Measurements from ENCODE around the gene GLP2R. TPM values are rescaled to one million over a fixed set of nuclear protein-coding genes. Genes with fewer than 3 reads are reported as not detected.

GLP2R gene
- total RNA-seq, 1 experiment from 2014 or later, result not detected

DNA sequence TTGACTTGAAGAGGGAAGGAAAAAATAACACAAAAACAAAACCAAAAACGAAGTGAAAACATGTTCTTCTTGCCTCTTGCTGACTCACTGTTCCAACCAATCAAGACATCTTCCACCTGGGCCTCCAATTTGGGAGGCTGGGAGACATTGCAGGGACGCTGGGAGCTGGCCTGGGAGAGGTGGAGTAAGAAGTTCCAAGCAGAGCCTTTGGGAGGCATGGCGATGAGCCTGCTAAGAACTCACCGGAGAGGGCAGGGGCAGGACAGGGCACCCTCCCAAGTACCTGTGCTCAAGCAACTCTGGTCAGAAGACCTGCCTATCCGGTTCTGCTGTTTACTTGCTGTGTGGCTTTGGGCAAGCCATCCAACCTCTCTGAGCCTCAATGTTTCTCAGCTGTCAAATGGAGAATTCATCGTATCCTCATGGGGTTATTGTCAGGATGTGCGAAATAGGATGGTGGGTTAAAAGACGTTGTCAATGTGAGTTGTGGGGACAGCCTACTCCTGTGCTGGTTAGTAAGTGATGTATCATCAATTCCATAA is 856 bp upstream of the GLP2R start:
- Histone ChIP-seq H3K27me3 (ENCODE audit: control insufficient read depth, insufficient read depth, low read length) (no peaks in the 10 kb centered on the region), H3K4me3 (ENCODE audit: insufficient read depth, low read depth, low read length) (no peak overlapping the region), H3K36me3 (replicated peaks; ENCODE audit: control insufficient read depth, insufficient read depth, low read length) (no peaks in the 10 kb centered on the region)
- no peak for DNase-seq

DNA sequence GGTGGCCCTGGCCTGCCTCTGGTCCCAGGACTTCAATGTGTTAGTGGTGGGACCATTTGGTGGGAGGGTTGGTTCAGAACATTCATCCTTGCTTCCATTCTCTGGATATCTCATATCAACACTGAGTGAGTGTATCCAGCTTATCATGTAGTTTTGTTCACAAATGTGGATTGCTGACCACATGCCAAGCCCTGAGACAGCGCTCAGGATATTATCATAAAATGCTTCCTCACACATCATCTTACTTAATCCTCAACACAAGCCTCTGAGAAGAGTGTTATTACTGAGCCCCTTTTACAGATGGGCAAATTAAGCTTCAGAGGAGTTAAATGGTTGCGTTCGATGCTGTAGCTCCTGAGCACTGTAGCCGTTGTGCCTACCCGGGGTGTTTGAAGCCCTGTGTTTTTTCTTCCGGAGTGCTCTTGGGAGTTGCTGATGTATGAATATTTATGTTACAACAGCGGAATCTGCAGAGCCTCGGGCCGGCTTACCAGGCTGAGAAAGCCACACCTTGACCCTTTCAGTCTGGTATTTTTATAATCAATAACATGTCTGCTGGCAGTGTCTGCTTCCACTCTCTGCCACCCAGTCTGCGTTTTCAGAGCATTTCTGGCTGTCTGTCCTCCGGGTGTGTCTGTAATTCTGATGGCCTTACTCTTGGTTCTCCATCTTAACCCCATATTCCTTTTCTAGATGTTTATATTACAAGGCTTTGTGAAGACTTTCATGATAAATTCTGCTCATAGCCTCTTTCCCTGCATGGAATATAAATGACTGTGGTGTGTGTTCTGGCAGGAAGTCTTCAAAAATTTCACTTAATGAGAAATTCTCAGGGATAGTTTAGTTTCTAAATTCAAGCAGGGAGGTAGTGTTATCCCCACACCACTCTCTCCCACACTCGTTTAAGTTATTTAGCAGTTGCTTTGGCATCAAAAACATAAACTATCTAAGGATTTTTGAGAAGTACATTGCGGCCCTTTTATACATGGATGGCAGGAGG is 2.9 kb downstream of the GLP2R start:
- Histone ChIP-seq H3K4me3 (ENCODE audit: insufficient read depth, low read depth, low read length) (no peak overlapping the region), H3K36me3 (replicated peaks; ENCODE audit: control insufficient read depth, insufficient read depth, low read length) (no peaks in the 10 kb centered on the region), H3K27me3 (ENCODE audit: control insufficient read depth, insufficient read depth, low read length) (no peaks in the 10 kb centered on the region)
- no peak for DNase-seq

DNA sequence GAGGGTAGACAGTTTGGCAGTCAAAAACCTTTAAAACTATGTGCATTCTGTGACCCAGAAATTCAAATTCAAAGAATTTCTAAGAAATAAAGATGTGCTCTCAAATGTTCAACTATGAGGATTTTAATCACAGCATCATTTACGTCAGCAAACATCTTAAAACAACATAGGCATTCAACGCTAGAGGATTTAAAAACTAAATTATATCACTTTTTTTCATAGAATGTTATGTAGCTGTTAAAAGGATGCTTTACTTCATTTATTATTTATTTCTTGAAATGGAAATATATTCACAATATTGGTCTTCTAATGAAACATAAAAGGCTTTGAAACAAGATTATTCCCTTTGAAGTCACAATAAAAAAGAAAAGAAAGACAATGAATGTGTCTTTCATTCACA is 3.6 kb downstream of the GLP2R start:
- no peak for DNase-seq
- no peak overlapping the region for H3K4me3 ChIP-seq (ENCODE audit: insufficient read depth, low read depth, low read length)
- no peaks in the 10 kb centered on the region for H3K27me3 ChIP-seq (ENCODE audit: control insufficient read depth, insufficient read depth, low read length)
- H3K36me3 ChIP-seq (replicated peaks; ENCODE audit: control insufficient read depth, insufficient read depth, low read length), result no peaks in the 10 kb centered on the region

DNA sequence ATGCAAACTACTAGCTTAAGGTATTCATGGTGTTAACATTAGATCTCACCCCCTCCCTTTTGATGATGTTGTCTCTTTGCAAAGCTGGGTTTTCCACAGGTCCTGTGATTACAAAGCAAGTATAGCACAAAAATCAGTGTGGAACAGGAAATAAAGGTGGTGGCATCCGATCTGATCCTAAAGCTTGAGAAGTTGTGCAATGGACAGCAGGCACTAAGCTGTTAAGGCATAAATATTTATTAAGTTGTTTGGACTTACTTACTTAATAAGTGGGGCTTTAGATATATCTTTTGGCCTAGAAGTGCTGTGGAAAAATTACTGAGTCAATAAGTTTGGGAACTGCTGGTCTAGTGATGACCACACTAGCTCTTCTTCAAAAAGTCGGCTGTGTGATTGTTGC is 5.0 kb downstream of the GLP2R start:
- Histone ChIP-seq H3K36me3 (replicated peaks; ENCODE audit: control insufficient read depth, insufficient read depth, low read length) (no peaks in the 10 kb centered on the region), H3K4me3 (ENCODE audit: insufficient read depth, low read depth, low read length) (no peak overlapping the region), H3K27me3 (ENCODE audit: control insufficient read depth, insufficient read depth, low read length) (no peaks in the 10 kb centered on the region)
- DNase-seq, result no peak

DNA sequence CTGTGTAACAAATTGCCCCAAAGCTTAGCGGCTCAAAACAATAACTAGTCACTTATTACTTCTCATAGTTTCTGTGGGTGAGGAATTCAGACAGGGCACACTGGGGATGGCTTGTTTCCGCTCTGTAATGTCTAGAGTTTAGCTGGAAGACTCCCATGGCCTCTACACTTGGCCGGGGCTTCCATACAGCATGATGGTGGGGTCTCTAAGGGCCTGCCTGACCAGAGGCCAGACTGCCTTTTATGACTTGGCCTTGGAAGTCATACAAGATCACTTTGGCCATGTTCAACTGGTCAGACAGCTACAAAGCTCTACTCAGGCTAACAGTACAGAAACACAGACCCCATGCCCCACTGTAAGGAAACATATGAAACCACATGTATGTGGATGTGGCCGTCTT is 8.2 kb downstream of the GLP2R start:
- Histone ChIP-seq H3K27me3 (ENCODE audit: control insufficient read depth, insufficient read depth, low read length) (peaks cover 5% of the 10 kb centered on the region), H3K36me3 (replicated peaks; ENCODE audit: control insufficient read depth, insufficient read depth, low read length) (no peaks in the 10 kb centered on the region), H3K4me3 (ENCODE audit: insufficient read depth, low read depth, low read length) (no peak overlapping the region)
- DNase-seq, result no peak

DNA sequence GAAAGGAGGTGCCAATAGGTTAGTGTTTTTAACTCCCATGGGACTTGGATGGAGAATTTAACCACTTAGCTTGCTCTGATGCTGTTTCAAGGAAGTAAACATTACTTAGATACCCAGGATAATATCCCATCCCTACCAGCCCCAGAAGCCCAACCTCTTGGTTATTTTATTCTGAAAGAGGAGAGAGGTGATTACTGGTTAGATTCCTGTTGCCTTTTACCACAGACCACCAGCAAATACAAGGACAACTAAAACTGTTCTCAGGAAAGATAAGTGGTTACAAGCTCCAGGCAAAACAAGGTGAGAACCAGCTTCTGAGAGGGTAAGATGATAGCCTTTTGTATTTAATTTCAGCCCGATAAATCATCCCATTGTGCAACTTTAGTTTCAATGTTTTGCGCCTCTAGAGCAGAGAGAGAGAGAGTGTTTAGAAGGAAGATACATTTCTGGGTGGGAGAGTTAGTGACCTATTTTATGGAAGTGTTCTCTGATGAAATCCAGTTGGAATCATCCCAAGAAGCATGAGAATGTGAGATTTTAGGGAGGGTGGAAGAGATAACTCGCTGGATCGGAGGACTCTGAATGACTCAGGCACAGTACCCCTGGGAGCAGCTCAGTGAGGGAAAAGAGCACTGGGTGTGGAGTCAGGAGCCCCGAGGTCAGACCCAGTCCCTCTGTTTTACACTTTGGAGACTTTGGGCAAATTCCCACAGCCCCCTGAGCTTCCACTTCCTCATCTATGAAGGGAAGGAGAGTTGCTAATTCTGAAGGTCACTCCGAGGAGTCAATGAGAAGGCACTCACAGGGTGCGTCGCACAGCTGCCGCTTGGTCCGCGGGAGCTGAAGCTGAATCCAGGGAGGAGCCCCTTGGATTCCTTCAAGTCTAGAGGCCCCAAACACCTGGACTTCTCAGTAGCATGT is 12.1 kb downstream of the GLP2R start:
- H3K36me3 ChIP-seq (replicated peaks; ENCODE audit: control insufficient read depth, insufficient read depth, low read length), result no peaks in the 10 kb centered on the region
- no peak overlapping the region for H3K4me3 ChIP-seq (ENCODE audit: insufficient read depth, low read depth, low read length)
- no peak for DNase-seq
- H3K27me3 ChIP-seq (ENCODE audit: control insufficient read depth, insufficient read depth, low read length), result peaks cover 5% of the 10 kb centered on the region

DNA sequence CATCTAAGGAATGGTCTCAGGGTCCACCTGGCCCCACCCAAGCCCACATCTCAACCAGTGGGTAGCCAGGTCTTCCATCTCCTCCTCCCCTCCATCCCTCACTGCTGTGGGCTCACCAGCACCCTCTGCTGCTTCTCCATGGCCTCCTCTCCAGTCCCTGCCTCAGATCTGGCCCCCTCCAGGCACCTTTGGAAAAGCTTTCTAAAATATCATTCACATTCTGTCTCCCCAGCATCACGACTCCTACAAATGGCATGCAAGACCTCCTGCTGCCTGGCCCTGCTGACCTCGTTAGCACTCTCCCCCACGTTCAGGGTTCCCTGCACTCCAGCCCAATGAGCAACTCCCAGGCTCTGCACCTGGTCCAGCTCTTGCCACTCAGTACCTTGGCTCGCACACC is 13.7 kb downstream of the GLP2R start:
- no peak overlapping the region for H3K4me3 ChIP-seq (ENCODE audit: insufficient read depth, low read depth, low read length)
- H3K36me3 ChIP-seq (replicated peaks; ENCODE audit: control insufficient read depth, insufficient read depth, low read length), result no peaks in the 10 kb centered on the region
- peaks cover 5% of the 10 kb centered on the region for H3K27me3 ChIP-seq (ENCODE audit: control insufficient read depth, insufficient read depth, low read length)
- DNase-seq, result peak; percentile 66

DNA sequence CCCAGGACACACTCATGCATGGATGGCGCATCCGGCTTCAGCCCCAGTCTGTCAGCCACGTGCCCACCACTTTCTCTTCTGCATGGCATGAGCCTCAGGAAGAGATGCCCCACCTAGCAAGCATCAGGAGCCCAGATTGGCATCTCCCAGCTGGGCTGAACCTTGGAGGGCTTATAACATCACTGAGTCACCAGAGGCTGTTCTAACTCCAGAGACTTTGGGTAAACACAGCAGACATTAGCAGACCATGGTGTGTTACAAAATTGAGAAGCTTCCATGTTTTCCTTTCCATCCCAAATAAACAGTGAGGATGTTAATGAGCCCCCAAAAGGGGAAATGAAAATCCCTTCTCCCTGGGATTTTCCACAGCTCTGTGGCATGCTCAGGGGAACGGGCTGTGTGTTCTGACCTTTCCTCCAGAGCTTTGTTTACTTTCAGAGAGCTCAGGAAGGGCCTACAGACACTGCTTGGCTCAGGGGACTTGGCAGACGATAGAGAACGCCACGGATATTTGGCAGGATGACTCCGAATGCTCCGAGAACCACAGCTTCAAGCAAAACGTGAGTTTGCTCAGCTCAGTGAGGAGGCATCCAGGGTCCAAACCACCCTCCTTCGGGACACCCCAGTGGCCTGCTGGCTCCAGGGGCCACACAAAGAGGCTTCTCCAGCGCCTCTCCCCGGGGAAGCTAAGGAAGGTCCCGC is 16.5 kb downstream of the GLP2R start:
- no peak overlapping the region for H3K4me3 ChIP-seq (ENCODE audit: insufficient read depth, low read depth, low read length)
- H3K36me3 ChIP-seq (replicated peaks; ENCODE audit: control insufficient read depth, insufficient read depth, low read length), result no peaks in the 10 kb centered on the region
- peaks cover 5% of the 10 kb centered on the region for H3K27me3 ChIP-seq (ENCODE audit: control insufficient read depth, insufficient read depth, low read length)
- no peak for DNase-seq

DNA sequence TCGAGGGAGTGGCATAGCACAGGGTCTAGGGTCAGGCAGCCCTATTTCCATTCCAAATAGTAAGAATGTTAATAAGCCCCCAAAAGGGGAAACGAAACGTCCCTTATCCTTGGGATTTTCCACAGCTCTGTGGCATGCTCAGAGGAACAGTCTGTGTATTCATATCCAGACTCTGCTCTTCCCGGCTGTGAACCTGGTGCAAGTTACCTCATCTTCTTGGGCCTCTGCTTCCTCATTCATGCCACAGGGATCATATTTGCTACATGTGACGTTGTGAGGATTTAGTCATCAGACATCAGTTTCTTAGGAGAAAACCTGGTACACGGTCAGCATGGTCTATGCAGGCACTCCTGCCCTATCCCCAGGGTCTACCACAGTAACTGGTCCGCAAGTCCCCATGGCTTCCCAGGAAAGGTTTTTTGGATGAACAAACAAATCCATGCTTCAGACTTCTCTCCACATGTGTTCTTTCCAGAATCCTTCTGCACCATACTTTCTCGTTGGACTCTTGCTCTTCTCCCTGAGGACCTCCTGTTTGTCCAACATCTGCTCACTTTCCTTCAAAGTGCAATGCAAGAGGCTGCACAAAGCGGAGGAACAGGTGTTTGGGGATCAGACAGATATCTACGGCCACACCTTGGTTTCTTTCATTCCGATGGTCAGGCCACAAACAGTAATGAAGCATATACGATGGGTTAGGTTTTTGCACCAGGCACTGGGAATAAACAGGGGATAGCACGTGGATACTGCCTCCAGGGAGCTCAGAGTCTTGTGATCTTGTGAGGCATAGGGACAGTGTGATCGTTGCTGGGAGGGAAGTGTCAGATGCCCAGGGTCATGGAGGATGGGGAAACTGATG is 17.7 kb downstream of the GLP2R start:
- DNase-seq, result no peak
- Histone ChIP-seq H3K27me3 (ENCODE audit: control insufficient read depth, insufficient read depth, low read length) (peaks cover under 1% of the 10 kb centered on the region), H3K36me3 (replicated peaks; ENCODE audit: control insufficient read depth, insufficient read depth, low read length) (no peaks in the 10 kb centered on the region), H3K4me3 (ENCODE audit: insufficient read depth, low read depth, low read length) (no peak overlapping the region)

DNA sequence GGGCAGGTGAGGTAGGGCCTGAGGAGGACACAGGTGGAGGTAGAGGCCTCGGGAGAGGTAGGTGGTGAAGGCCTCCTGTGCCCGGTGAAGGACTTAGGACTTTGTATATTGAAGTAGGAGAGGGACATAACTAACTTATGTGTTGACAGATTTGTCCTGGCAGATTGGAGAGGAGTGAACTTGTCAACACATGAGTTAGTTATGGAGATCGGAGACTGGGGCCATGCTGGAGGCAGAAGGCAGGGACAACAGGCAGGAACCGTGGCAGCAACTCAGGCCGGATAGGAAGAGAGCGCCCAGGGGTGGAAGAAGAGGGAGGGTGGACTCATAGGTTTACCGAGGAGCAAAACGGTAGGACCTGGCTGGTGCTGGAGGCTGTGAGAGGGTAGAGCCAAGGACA is 18.4 kb downstream of the GLP2R start:
- Histone ChIP-seq H3K4me3 (ENCODE audit: insufficient read depth, low read depth, low read length) (no peak overlapping the region), H3K36me3 (replicated peaks; ENCODE audit: control insufficient read depth, insufficient read depth, low read length) (no peaks in the 10 kb centered on the region), H3K27me3 (ENCODE audit: control insufficient read depth, insufficient read depth, low read length) (no peaks in the 10 kb centered on the region; the same call in 1 of the 2 replicates)
- DNase-seq, result no peak

DNA sequence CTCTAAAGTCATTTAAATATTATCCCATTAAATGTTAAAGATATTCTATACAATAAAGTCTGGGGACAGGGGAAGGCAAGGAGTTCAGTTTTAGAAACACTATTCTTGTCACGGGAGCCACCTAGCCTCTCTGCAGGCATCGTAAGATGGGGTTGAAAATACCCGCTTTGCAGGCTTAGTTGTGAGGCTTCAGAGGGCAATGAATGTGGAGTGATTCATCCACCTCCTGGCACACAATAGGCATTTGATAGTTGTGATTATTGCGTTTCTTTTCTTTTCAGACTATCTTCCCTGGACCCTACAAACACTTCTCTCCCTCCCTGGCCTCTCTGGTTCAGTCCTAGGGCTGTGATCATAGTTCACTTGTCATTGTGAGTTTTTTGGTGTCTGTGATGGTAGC is 19.6 kb downstream of the GLP2R start:
- no peak overlapping the region for H3K4me3 ChIP-seq (ENCODE audit: insufficient read depth, low read depth, low read length)
- no peaks in the 10 kb centered on the region for H3K27me3 ChIP-seq (ENCODE audit: control insufficient read depth, insufficient read depth, low read length)
- no peak for DNase-seq
- H3K36me3 ChIP-seq (replicated peaks; ENCODE audit: control insufficient read depth, insufficient read depth, low read length), result no peaks in the 10 kb centered on the region

DNA sequence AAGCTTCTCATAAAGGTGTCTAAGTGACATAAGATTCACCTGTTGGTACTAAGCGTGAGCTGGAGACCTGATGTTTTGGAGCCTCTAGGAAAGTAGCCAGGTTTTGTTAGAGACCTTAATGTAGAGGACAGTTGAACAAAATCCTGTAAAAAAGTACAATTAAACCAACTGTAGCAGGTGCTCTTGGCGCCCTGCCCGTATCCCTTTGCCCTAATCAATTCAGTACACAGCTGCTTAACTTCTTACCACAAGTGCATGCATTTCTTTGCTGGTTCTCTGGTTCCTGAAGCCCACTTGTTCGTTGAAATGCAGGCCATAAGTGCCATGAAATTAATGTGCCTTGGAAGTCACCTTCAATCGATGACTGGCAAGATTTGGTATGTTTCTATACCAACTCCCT is 24.4 kb downstream of the GLP2R start:
- no peak for DNase-seq
- no peaks in the 10 kb centered on the region for H3K36me3 ChIP-seq (replicated peaks; ENCODE audit: control insufficient read depth, insufficient read depth, low read length)
- no peak overlapping the region for H3K4me3 ChIP-seq (ENCODE audit: insufficient read depth, low read depth, low read length)

DNA sequence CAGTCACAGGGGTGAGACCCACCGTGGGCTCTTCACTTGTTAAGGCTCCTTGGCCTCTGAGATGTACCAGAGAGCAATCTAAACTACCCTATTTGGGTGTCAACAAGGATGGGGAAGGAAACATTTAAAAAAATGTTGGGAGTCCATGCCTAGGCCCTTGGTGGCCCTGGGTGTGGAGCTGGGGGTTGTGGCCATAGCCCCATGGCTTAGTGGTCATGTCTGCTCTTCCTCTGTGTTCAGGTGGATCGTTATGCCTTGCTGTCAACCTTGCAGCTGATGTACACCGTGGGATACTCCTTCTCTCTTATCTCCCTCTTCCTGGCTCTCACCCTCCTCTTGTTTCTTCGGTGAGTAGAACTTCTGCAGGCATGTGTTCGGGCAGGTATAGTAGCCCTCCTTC is 28.5 kb downstream of the GLP2R start:
- Histone ChIP-seq H3K27me3 (ENCODE audit: control insufficient read depth, insufficient read depth, low read length) (no peaks in the 10 kb centered on the region), H3K36me3 (replicated peaks; ENCODE audit: control insufficient read depth, insufficient read depth, low read length) (no peaks in the 10 kb centered on the region), H3K4me3 (ENCODE audit: insufficient read depth, low read depth, low read length) (no peak overlapping the region)
- DNase-seq, result no peak

More for the DNA sequence above, 24.4 kb downstream of the GLP2R start:
- H3K27me3 ChIP-seq (ENCODE audit: control insufficient read depth, insufficient read depth, low read length), result no peaks in the 10 kb centered on the region
